Prostate gland (tissue), 2 donors: ENCODE measurements around the gene DMD.

Experiments used
- CTCF ChIP-seq, 4 experiments: fragments of 200-600 bp in 2 of 4; fragments of 450-650 bp in 2 of 4; sonication (generic) in 2 of 4; IDR thresholded peaks; 1 replicate in 3 of 4; 2 replicates in 1 of 4; pipeline ENCODE4 v1.5.1; 2016 to 2019; ENCODE audit warnings: antibody characterized with exemption in 4 of 4, mild to moderate bottlenecking in 2 of 4, moderate library complexity in 2 of 4
- POLR2A ChIP-seq: fragments of 450-650 bp; IDR thresholded peaks from one replicate; pipeline ENCODE4 v1.6.1; 2016; ENCODE audit warnings: antibody characterized with exemption, mild to moderate bottlenecking
- POLR2AphosphoS5 ChIP-seq: sonication (generic); formaldehyde crosslinking; IDR thresholded peaks from one replicate; pipeline ENCODE4 v1.6.1; 2017; ENCODE audit warnings: antibody characterized with exemption

- TF ChIP-seq POLR2A (no peak), CTCF (IDR thresholded peaks at IDR 0.05) (no peak), POLR2AphosphoS5 (no peak)
These were observed 1836.6 kb downstream of the DMD start for GRCh38 chrX:31374786-31375185.
